Epithelial cell of prostate (primary cell): ENCODE results near the gene TBC1D17.

Experiments
- DNase-seq: peaks from one replicate; pipeline ENCODE4 v3.0.0-alpha.2; 2011; ENCODE audit warnings: low read depth, low spot score
- H3K27ac ChIP-seq: fragments of 450-650 bp; 2 replicates; pipeline ENCODE4 v1.5.1; 2017; ENCODE audit warnings: mild to moderate bottlenecking

Gene TBC1D17

GRCh38 chr19:49859682-49860335, 17.7 kb upstream of the TBC1D17 start:
- DNase-seq = no peak
- H3K27ac ChIP-seq = peak overlapping the region; percentile 71

DNA sequence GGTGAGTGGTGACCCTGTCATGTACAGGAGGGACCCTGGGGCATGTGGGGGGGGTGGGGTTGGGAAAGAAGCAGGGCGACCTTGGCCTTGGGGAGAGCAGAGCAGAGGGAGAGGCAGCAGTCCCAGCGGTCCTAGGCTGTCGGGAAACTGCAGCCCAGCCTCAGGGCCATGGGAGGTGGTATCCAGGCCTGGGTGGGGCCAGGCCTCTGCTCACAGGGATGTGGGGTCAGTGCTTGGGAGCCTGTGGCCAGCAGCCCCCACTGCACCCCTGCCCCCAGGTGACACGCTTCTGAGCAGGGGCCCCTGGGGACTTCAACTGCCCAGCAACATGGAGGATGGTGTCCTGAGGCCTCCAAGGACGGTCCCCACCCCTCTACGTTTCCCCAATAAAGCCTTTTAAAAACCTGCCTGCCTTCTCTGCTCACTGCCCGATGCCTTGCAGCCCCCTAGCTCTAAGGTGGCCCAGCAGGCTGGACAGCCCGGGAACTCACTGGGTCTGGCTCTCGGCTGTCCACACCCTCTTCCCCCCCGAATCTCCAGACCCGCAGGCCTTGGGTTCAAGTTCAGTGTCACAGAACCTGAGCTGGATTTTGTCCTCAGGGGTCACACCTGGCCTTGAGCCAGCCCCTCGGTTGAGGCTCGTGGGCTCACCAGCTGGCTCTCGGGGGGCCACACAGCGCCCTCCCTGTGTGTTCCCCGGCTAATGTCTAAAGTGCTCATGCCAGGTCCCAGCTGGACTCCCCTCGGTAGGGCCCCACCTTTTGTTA, 17.0 kb upstream of the TBC1D17 start:
- no peak for DNase-seq
- H3K27ac ChIP-seq = peak overlapping the region; percentile 71

- H3K27ac ChIP-seq = no peak overlapping the region
- no peak for DNase-seq
These were observed 16.4 kb upstream of the TBC1D17 start for GRCh38 chr19:49861107-49861506.

- no peak overlapping the region for H3K27ac ChIP-seq
- no peak for DNase-seq
These were observed 15.7 kb upstream of the TBC1D17 start for GRCh38 chr19:49861541-49862378.

GRCh38 chr19:49862391-49863253, 14.9 kb upstream of the TBC1D17 start:
- DNase-seq = no peak

DNA sequence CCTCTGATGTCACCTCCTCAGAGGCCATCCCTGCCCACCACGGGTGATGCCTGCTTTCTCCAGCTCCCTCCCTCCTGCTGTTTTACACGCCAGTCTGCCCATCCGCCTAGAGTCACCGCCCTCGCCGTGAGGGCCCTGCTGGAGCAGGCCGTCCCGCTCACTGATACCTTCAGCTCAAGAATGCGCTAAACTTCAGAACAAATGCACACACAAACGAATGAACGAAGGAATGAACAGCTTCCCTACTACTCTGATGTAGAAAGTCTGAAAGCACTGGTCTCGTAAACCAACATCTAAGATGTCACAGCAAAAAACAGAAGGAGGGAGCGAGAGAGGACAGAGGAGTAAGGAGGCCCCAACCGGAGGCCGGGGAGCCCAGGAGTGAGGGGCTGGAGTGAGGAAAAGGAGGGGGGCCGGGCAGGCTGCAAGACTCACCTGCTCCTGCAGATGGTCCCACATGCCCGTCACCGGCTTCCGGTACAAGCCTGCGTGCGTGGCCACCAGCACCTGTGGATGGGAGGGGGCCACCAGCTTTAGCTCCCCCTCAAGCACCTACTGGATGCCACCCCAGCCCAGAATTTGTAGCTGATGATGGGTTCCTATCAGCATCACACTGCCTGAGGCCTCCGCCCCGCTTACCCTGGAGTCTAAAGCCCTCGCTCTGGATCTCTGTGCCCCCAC, 14.1 kb upstream of the TBC1D17 start:
- DNase-seq = no peak
- no peak overlapping the region for H3K27ac ChIP-seq

More at GRCh38 chr19:49862391-49863253, 14.9 kb upstream of the TBC1D17 start:
- H3K27ac ChIP-seq = no peak overlapping the region

GRCh38 chr19:49863935-49864320, 13.6 kb upstream of the TBC1D17 start:
- DNase-seq = no peak
- no peak overlapping the region for H3K27ac ChIP-seq

DNA sequence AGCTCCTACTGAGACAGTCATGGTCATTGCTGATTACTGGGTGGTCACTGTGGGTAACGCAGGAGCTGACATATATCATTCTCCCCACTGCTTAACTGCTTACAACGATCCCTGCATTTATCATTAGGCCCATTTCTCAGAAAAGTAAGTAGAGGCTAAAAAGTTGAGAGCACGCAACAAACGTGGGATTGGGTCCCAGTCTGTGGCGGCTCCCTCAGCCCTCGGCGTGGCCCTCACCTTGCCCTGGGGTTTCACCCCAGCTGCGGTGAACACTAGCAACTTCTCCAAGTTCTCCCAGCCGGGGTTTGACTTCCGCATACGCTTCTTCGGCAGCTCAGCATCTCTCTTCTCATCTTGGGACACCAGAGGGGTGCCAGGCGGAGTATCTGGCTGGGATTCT, 12.6 kb upstream of the TBC1D17 start:
- no peak overlapping the region for H3K27ac ChIP-seq
- DNase-seq = no peak

- H3K27ac ChIP-seq = peak within 1 kb of the TSS; percentile 93
- DNase-seq = peak; percentile 49
These were observed 10.3 kb upstream of the TBC1D17 start, which contains the start of gene PNKP for GRCh38 chr19:49866933-49867782. PNKP (minus strand) TSS chr19:49867576; CDS start chr19:49867204, 372 bp downstream.

- peak overlapping the region; percentile 93 for H3K27ac ChIP-seq
- no peak for DNase-seq
These were observed 8.5 kb upstream of the TBC1D17 start for GRCh38 chr19:49869009-49869483.

DNA sequence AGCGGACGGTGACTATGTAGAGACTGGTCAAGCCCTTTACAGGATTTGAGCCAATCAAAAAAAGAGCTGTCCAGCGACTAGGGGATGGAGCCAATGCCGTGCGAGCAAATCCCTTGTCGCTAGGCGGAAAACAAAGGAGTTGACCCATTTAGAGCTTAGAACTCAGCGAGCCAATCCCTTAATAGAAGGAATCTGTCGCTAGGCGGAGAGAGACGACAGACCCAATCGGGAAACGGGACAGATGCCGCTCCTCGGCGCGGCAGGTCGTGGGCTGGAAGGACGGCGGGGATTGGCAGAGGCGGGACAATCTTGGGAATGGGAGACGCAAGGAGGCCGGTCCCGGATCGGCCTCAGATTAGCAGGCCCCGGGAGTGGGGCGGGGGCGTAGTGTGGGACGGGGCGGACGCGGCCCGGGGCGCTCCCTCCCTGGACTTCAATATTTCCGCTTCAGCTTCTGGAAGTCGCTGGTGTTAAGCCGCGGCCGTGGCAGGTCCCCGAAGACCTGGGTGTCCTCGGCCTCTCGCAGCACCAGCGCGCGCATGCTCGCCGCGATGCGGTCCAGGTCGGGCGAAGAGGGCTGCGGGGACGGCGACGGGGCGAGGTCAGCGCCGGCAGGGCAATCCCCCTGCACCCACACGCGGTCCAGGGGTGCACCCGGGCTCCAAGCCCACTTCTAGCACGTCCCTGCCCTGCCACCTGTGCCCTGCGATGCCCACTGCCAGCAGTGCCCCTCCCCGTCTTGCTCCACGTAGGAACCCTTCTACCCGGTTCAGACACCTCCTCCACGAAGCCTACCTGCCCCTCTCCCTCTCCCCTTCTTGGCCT, 7.8 kb upstream of the TBC1D17 start:
- peak; percentile 99 for DNase-seq
- H3K27ac ChIP-seq = peak overlapping the region; percentile 93

GRCh38 chr19:49870309-49870901, 7.1 kb upstream of the TBC1D17 start:
- no peak for DNase-seq
- peak overlapping the region; percentile 93 for H3K27ac ChIP-seq

GRCh38 chr19:49871349-49871985, 6.0 kb upstream of the TBC1D17 start:
- H3K27ac ChIP-seq = no peak overlapping the region
- DNase-seq = no peak

GRCh38 chr19:49872245-49873128, 5.0 kb upstream of the TBC1D17 start:
- no peak for DNase-seq
- no peak overlapping the region for H3K27ac ChIP-seq

DNA sequence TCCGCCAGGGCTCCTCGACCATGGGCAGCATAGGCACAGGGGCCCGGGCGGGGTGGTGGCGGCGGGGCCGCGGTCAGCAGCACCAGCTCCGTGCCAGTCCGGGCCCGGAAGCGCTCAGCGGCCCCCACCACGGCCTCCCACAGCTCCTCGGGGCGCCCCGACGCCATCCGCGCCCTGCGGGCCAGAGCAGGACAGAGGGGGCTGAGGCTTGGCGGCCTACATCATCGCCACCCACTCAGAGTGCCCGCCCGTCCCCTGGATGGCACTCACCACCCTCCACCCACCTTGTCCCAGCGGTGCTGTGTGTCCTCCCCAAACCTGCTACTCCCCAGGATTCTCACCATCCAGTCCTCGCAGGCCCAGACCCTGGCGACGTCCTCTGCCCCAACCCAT, 4.4 kb upstream of the TBC1D17 start:
- H3K27ac ChIP-seq = no peak overlapping the region
- no peak for DNase-seq

DNA sequence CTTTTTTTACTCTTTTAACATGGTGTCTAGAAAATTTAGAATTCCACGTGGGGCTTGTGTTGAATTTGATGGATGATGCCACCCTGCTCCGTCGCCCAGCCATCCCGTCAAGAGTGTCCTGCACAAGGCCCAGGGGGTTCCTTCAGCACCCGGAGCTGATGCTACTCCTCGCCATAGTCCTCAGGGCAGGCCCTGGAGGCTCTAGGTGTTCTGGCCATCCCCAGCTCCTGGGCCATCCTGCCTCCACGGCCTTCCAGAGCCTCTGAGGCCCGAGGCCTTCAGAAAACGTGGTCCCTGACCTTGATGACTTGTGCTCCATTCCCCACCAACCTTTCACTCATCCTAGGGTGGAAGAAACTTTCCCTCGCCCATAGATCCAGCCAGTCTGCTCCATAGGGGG, 3.7 kb upstream of the TBC1D17 start:
- H3K27ac ChIP-seq = no peak overlapping the region
- no peak for DNase-seq
